Vagina (tissue), 2 donors: ENCODE results near the gene MRM2. TPM values are rescaled to one million over a fixed set of nuclear protein-coding genes. Genes with fewer than 3 reads are reported as not detected.

ENCODE experiments used
- DNase-seq, 2 donors: peaks; one replicate each; pipeline ENCODE4 v3.0.0-alpha.2; 2017; ENCODE audit errors: extremely low spot score in 2 of 2
- H3K27ac ChIP-seq: fragments of 200-600 bp; sonication (generic); one replicate; pipeline ENCODE4 v1.5.1; 2019
- H3K27me3 ChIP-seq: fragments of 200-600 bp; sonication (generic); one replicate; pipeline ENCODE4 v1.5.1; 2019
- H3K36me3 ChIP-seq, 2 donors: fragments of 200-600 bp; sonication (generic); one replicate each; pipeline ENCODE4 v1.5.1; 2017 to 2019
- H3K4me1 ChIP-seq: fragments of 200-600 bp; sonication (generic); one replicate; pipeline ENCODE4 v1.5.1; 2019
- H3K4me3 ChIP-seq, 2 donors: fragments of 200-600 bp; sonication (generic); 1 replicate in 1 of 2; 2 replicates in 1 of 2; pipeline ENCODE4 v1.5.1; 2016 to 2019
- H3K9me3 ChIP-seq: fragments of 200-600 bp; sonication (generic); one replicate; pipeline ENCODE4 v1.5.1; 2019
- CTCF ChIP-seq, 3 experiments: fragments of 450-650 bp in 2 of 3; fragments of 200-600 bp in 1 of 3; sonication (generic) in 1 of 3; IDR thresholded peaks; one replicate each; pipeline ENCODE4 v1.5.1; 2017 to 2019; ENCODE audit warnings: antibody characterized with exemption in 3 of 3, mild to moderate bottlenecking in 2 of 3, moderate library complexity in 2 of 3
- POLR2A ChIP-seq, 2 donors: fragments of 450-650 bp; IDR thresholded peaks; one replicate each; pipeline ENCODE4 v1.6.1; 2017; ENCODE audit warnings: antibody characterized with exemption in 2 of 2, mild to moderate bottlenecking in 2 of 2, moderate library complexity in 2 of 2
- POLR2AphosphoS5 ChIP-seq, 2 donors: sonication (generic); formaldehyde crosslinking; IDR thresholded peaks; one replicate each; pipeline ENCODE4 v1.9.0; 2017; ENCODE audit warnings: antibody characterized with exemption in 2 of 2, mild to moderate bottlenecking in 2 of 2, low read depth in 1 of 2; ENCODE audit not compliant: insufficient read depth in 1 of 2
- intact Hi-C: fragments of 100-400 bp; cut with DNase I; formaldehyde crosslinking; loops from one replicate; pipeline ENCODE4 v1.15.1; 2023
- total RNA-seq: library from RNA; depleted of rRNA; stranded (reverse); fragments of >200 nt; gene quantifications from one replicate; pipeline ENCODE4 v1.2.3, GENCODE V29; 2016

The MRM2 gene
- total RNA-seq, 1 donor from 2014 or later = 8.3 TPM

- no peaks in the 10 kb centered on the region for H3K9me3 ChIP-seq
Measured at GRCh38 chr7:2217206-2217605, 24.8 kb downstream of the MRM2 start.

GRCh38 chr7:2215851-2216250, 26.2 kb downstream of the MRM2 start:
- H3K4me3 ChIP-seq = no peak overlapping the region
- H3K9me3 ChIP-seq = no peaks in the 10 kb centered on the region
- H3K36me3 ChIP-seq = peaks cover 0 to 48% of the 10 kb centered on the region in 2 donors
- no peak for DNase-seq
- no peak overlapping the region for H3K27ac ChIP-seq
- intact Hi-C loops = loop anchor here (10.0 kb wide), 1 partner anchor 631 kb away; no protein-coding TSS in a partner anchor
- TF ChIP-seq POLR2AphosphoS5 (IDR thresholded peaks at IDR 0.05; ENCODE audit: insufficient read depth in 1 of 2, low read depth in 1 of 2) (no peak), POLR2A (IDR thresholded peaks at IDR 0.05) (no peak), CTCF (IDR thresholded peaks at IDR 0.05) (no peak)
- no peaks in the 10 kb centered on the region for H3K27me3 ChIP-seq
- no peaks in the 10 kb centered on the region for H3K4me1 ChIP-seq

More at GRCh38 chr7:2217206-2217605, 24.8 kb downstream of the MRM2 start:
- no peak overlapping the region for H3K27ac ChIP-seq
- no peak for DNase-seq
- intact Hi-C loops = loop anchor here (10.0 kb wide), 1 partner anchor 632 kb away; no protein-coding TSS in a partner anchor
- TF ChIP-seq POLR2A (IDR thresholded peaks at IDR 0.05) (no peak), CTCF (IDR thresholded peaks at IDR 0.05) (no peak), POLR2AphosphoS5 (IDR thresholded peaks at IDR 0.05; ENCODE audit: insufficient read depth in 1 of 2, low read depth in 1 of 2) (no peak)
- no peak overlapping the region for H3K4me3 ChIP-seq
- H3K36me3 ChIP-seq = peaks cover 0 to 59% of the 10 kb centered on the region in 2 donors
- H3K27me3 ChIP-seq = no peaks in the 10 kb centered on the region
- no peaks in the 10 kb centered on the region for H3K4me1 ChIP-seq

- Histone ChIP-seq H3K36me3 (peaks cover 0 to 52% of the 10 kb centered on the region in 2 donors), H3K27ac (no peak overlapping the region), H3K4me3 (no peak overlapping the region), H3K27me3 (no peaks in the 10 kb centered on the region), H3K9me3 (no peaks in the 10 kb centered on the region), H3K4me1 (no peaks in the 10 kb centered on the region)
- DNase-seq = no peak
- TF ChIP-seq POLR2A (IDR thresholded peaks at IDR 0.05) (no peak), CTCF (IDR thresholded peaks at IDR 0.05) (no peak), POLR2AphosphoS5 (IDR thresholded peaks at IDR 0.05; ENCODE audit: insufficient read depth in 1 of 2, low read depth in 1 of 2) (no peak)
- intact Hi-C loops = loop anchor here (10.0 kb wide), 1 partner anchor 630 kb away; no protein-coding TSS in a partner anchor
Measured at GRCh38 chr7:2214636-2215035, 27.4 kb downstream of the MRM2 start.

GRCh38 chr7:2213551-2214215, 28.3 kb downstream of the MRM2 start:
- no peaks in the 10 kb centered on the region for H3K9me3 ChIP-seq
- TF ChIP-seq POLR2AphosphoS5 (IDR thresholded peaks at IDR 0.05; ENCODE audit: insufficient read depth in 1 of 2, low read depth in 1 of 2) = no peak
- TF ChIP-seq CTCF (IDR thresholded peaks at IDR 0.05) = no peak
- TF ChIP-seq POLR2A (IDR thresholded peaks at IDR 0.05) = no peak
- no peaks in the 10 kb centered on the region for H3K27me3 ChIP-seq
- no peak overlapping the region for H3K4me3 ChIP-seq
- DNase-seq = no peak
- H3K36me3 ChIP-seq = peaks cover 0 to 52% of the 10 kb centered on the region in 2 donors
- H3K27ac ChIP-seq = no peak overlapping the region
- intact Hi-C loops = loop anchor here (10.0 kb wide), 1 partner anchor 629 kb away; no protein-coding TSS in a partner anchor
- no peaks in the 10 kb centered on the region for H3K4me1 ChIP-seq

GRCh38 chr7:2212906-2213305, 29.1 kb downstream of the MRM2 start:
- peaks cover 0 to 49% of the 10 kb centered on the region in 2 donors for H3K36me3 ChIP-seq
- intact Hi-C loops = loop anchor here (10.0 kb wide), 1 partner anchor 628 kb away; no protein-coding TSS in a partner anchor

More at GRCh38 chr7:2212906-2213305, 29.1 kb downstream of the MRM2 start:
- Histone ChIP-seq H3K27ac (no peak overlapping the region), H3K9me3 (no peaks in the 10 kb centered on the region), H3K4me3 (no peak overlapping the region), H3K4me1 (no peaks in the 10 kb centered on the region), H3K27me3 (no peaks in the 10 kb centered on the region)
- no peak for DNase-seq
- TF ChIP-seq CTCF (IDR thresholded peaks at IDR 0.05) (no peak), POLR2A (IDR thresholded peaks at IDR 0.05) (no peak), POLR2AphosphoS5 (IDR thresholded peaks at IDR 0.05; ENCODE audit: insufficient read depth in 1 of 2, low read depth in 1 of 2) (no peak)
